Adrenal gland (tissue), 12 donors: Measurements from ENCODE around the gene CEND1. TPM values are rescaled to one million over a fixed set of nuclear protein-coding genes. Genes with fewer than 3 reads are reported as not detected.
"Not testable (repeated sequence)": the region's sequence is repeated elsewhere in the genome, so short reads cannot be mapped to it uniquely, and the experiment has no call there.

Experiments used
- DNase-seq, 7 donors: peaks; one replicate each; pipeline ENCODE4 v3.0.0-alpha.2; 2019 to 2020
- H3K27ac ChIP-seq, 5 donors: fragments of 200-600 bp; sonication (generic) in 4 of 5; 1 replicate in 3 of 5; 2 replicates in 2 of 5; pipeline versions ENCODE4 v1.5.1 to v1.8.0; 2016 to 2020; ENCODE audit warnings: mild to moderate bottlenecking in 1 of 5
- H3K27me3 ChIP-seq: fragments of 200-600 bp; 2 replicates; pipeline ENCODE4 v1.8.0; 2021
- H3K36me3 ChIP-seq, 2 donors: fragments of 200-600 bp; replicated peaks in 1 of 2; 1 replicate in 1 of 2; 2 replicates in 1 of 2; pipeline versions ENCODE4 v1.5.1 to v1.8.0; 2018 to 2022
- H3K4me1 ChIP-seq, 2 donors: fragments of 200-600 bp; replicated peaks in 1 of 2; 1 replicate in 1 of 2; 2 replicates in 1 of 2; pipeline versions ENCODE4 v1.5.1 to v1.8.0; 2018 to 2021
- H3K4me3 ChIP-seq, 4 donors: fragments of 200-600 bp; sonication (generic) in 3 of 4; one replicate each; pipeline ENCODE4 v1.5.1; 2016 to 2018
- H3K9me3 ChIP-seq, 3 donors: fragments of 200-600 bp; sonication (generic) in 1 of 3; replicated peaks in 1 of 3; 1 replicate in 2 of 3; 2 replicates in 1 of 3; pipeline versions ENCODE4 v1.5.1 to v1.8.0; 2016 to 2021
- CTCF ChIP-seq, 6 experiments: fragments of 450-650 bp in 4 of 6; fragments of 200-600 bp in 2 of 6; sonication (generic) in 1 of 6; IDR thresholded peaks; 1 replicate in 5 of 6; 2 replicates in 1 of 6; pipeline versions ENCODE4 v1.5.1 to v1.8.0; 2016 to 2021; ENCODE audit warnings: antibody characterized with exemption in 6 of 6, mild to moderate bottlenecking in 2 of 6, moderate library complexity in 1 of 6
- POLR2A ChIP-seq, 2 donors: fragments of 450-650 bp; IDR thresholded peaks; one replicate each; pipeline ENCODE4 v1.6.1; 2017; ENCODE audit warnings: antibody characterized with exemption in 2 of 2, mild to moderate bottlenecking in 2 of 2, moderate library complexity in 1 of 2
- WGBS, 4 donors: extraction: QIAGEN DNeasy Blood & Tissue Kit in 2 of 4; methylation state at CpG; one replicate each; pipeline versions ENCODE4 v1.1.5 to v1.1.7; 2013 to 2017; 5-methylcytosine and 5-hydroxymethylcytosine counted together
- intact Hi-C, 2 donors: fragments of 100-400 bp; cut with DNase I; formaldehyde crosslinking; loops; one replicate each; pipeline versions ENCODE4 v1.14.1 to v1.15.0; 2022 to 2023
- polyA plus RNA-seq, 3 donors: library from polyadenylated mRNA; stranded (reverse); fragments of 200-250 nt in 2 of 3; fragments of 350-450 nt in 1 of 3; fragmentation: Illumina TruSeq in 1 of 3; extraction: RNeasy Lipid Tissue Mini Kit (QIAGEN cat#74804) in 1 of 3; gene quantifications; one replicate each; pipeline ENCODE4 v1.2.3, GENCODE V29; 2013 to 2014
- small RNA-seq, 2 donors: library from RNA; depleted of rRNA; stranded (forward); fragments of <200 nt; gene quantifications; one replicate each; pipeline ENCODE3, GENCODE V24; 2016
- total RNA-seq, 9 donors: library from RNA; depleted of rRNA in 4 of 9; stranded (reverse); fragments of >200 nt in 4 of 9; fragments of 120-200 nt in 1 of 9; fragmentation: NEBNext Ultra II Directional in 1 of 9; extraction: Animal tissue kit (Norgen Biotek cat#: 25700) in 1 of 9; gene quantifications; one replicate each; pipeline versions ENCODE4 v1.1.0 to v1.2.4, GENCODE V29; 2013 to 2023
- donor health status: healthy with polysubstance abuse.
- donor health status: Bipolar disorder and iron deficiency.
- donor health status: DM: yes; HTN: yes; CAD: no.
- donor health status: DM: no; HTN: no; CAD: no.
- donor health status: DM: no; HTN: no; CAD: no.
- donor health status: DM: yes; HTN: yes; CAD: no.

CEND1 gene
- total and polyA plus RNA-seq, 12 donors, result 0.42 to 14.5 (median 3.0) TPM; not detected in 4

GRCh38 chr11:745428-745827 lies 44.5 kb downstream of the CEND1 start:
- WGBS, 4 donors, result 0 to 25% (median 5%) methylated on average over 1 of the region's 1 CpG
- intact Hi-C loops, result no loop called here

GRCh38 chr11:742571-743201 lies 47.2 kb downstream of the CEND1 start:
- H3K4me3 ChIP-seq, result no peak overlapping the region
- H3K36me3 ChIP-seq, result no peaks in the 10 kb centered on the region
- no peaks in the 10 kb centered on the region for H3K27me3 ChIP-seq
- TF ChIP-seq CTCF (IDR thresholded peaks at IDR 0.05) (no peak), POLR2A (IDR thresholded peaks at IDR 0.05) (no peak)
- no peaks in the 10 kb centered on the region for H3K9me3 ChIP-seq
- H3K4me1 ChIP-seq, result peaks cover 8% of the 10 kb centered on the region in 2 donors
- intact Hi-C loops, result no loop called here
- WGBS, 4 donors, result 93 to 98% (median 94%) methylated on average over 4 of the region's 4 CpGs
- no peak overlapping the region for H3K27ac ChIP-seq
- no peak for DNase-seq

More at GRCh38 chr11:745428-745827, 44.5 kb downstream of the CEND1 start:
- H3K27ac ChIP-seq, result no peak overlapping the region
- TF ChIP-seq POLR2A (IDR thresholded peaks at IDR 0.05), result no peak
- no peak for TF ChIP-seq CTCF (IDR thresholded peaks at IDR 0.05)
- H3K4me3 ChIP-seq, result no peak overlapping the region
- no peaks in the 10 kb centered on the region for H3K36me3 ChIP-seq
- H3K27me3 ChIP-seq, result no peaks in the 10 kb centered on the region
- no peaks in the 10 kb centered on the region for H3K9me3 ChIP-seq
- peaks cover 20 to 25% of the 10 kb centered on the region in 2 donors for H3K4me1 ChIP-seq
- DNase-seq, result no peak

- Histone ChIP-seq H3K27me3 (no peaks in the 10 kb centered on the region), H3K4me1 (peaks cover 8% of the 10 kb centered on the region in 2 donors), H3K9me3 (no peaks in the 10 kb centered on the region), H3K4me3 (no peak overlapping the region), H3K27ac (no peak overlapping the region), H3K36me3 (no peaks in the 10 kb centered on the region)
- intact Hi-C loops, result no loop called here
- WGBS, 4 donors, result 26 to 51% (median 40%) methylated on average over 3 of the region's 3 CpGs
- peak in 1 of 7 donors; percentile 32 for DNase-seq
- TF ChIP-seq CTCF (IDR thresholded peaks at IDR 0.05), result no peak
- no peak for TF ChIP-seq POLR2A (IDR thresholded peaks at IDR 0.05)
Observed at GRCh38 chr11:742156-742546, 47.7 kb downstream of the CEND1 start.

- intact Hi-C loops, H3K9me3 ChIP-seq, H3K36me3 ChIP-seq, H3K4me1 ChIP-seq, H3K27me3 ChIP-seq, H3K27ac ChIP-seq, DNase-seq, H3K4me3 ChIP-seq: not testable (repeated sequence)
- WGBS, 4 donors, result 54 to 60% (median 59%) methylated on average over 9 to 10 of the region's 10 CpGs
Observed at GRCh38 chr11:737899-738298, 52.0 kb downstream of the CEND1 start.

GRCh38 chr11:737366-737765 lies 52.5 kb downstream of the CEND1 start:
- intact Hi-C loops, result no loop called here
- no peaks in the 10 kb centered on the region for H3K27me3 ChIP-seq
- no peak for TF ChIP-seq POLR2A (IDR thresholded peaks at IDR 0.05)
- no peak overlapping the region for H3K4me3 ChIP-seq
- no peak overlapping the region for H3K27ac ChIP-seq
- WGBS, 4 donors, result 47 to 68% (median 60%) methylated on average over 4 to 11 of the region's 11 CpGs
- H3K36me3 ChIP-seq, result no peaks in the 10 kb centered on the region
- no peak for DNase-seq
- no peaks in the 10 kb centered on the region for H3K9me3 ChIP-seq
- H3K4me1 ChIP-seq, result no peaks in the 10 kb centered on the region

Small RNAs within 50 kb of the gene (small RNA-seq; reads per million reads assigned to genes)
- 0 reads per million in 2 donors for gene SNORA52

Other genes with a start within 250 kb of the CEND1 start
- 1 to 10 TPM in 8 of 9 donors, under 1 TPM in 1; 0.35 to 9.1 (median 6.0) TPM for gene LMNTD2, start 229.4 kb downstream of the CEND1 start, total RNA-seq
- gene LMNTD2, start 229.4 kb downstream of the CEND1 start, polyA plus RNA-seq, result 10 to 100 TPM in 2 of 3 donors, under 1 TPM in 1; 0.20 to 21.0 (median 12.7) TPM
- gene RASSF7, start 229.1 kb downstream of the CEND1 start, total RNA-seq, result 10 to 100 TPM in 4 of 9 donors, 1 to 10 TPM in 5; 2.9 to 18.2 (median 5.8) TPM
- gene RASSF7, start 229.1 kb downstream of the CEND1 start, polyA plus RNA-seq, result 10 to 100 TPM in 1 of 3 donors, 1 to 10 TPM in 1, under 1 TPM in 1; 0.33 to 19.9 (median 9.8) TPM
- gene PHRF1, start 213.6 kb downstream of the CEND1 start, total RNA-seq, result 10 to 100 TPM; 17.2 to 42.2 (median 29.0) TPM
- 10 to 100 TPM in 2 of 3 donors, 1 to 10 TPM in 1; 8.7 to 62.3 (median 23.3) TPM for gene PHRF1, start 213.6 kb downstream of the CEND1 start, polyA plus RNA-seq
- gene IRF7, start 174.1 kb downstream of the CEND1 start, total RNA-seq, result 10 to 100 TPM in 5 of 9 donors, 1 to 10 TPM in 4; 3.6 to 28.3 (median 10.0) TPM
- gene IRF7, start 174.1 kb downstream of the CEND1 start, polyA plus RNA-seq, result 10 to 100 TPM in 2 of 3 donors, under 1 TPM in 1; 0.81 to 87.6 (median 25.9) TPM
- gene CDHR5, start 165.1 kb downstream of the CEND1 start, total RNA-seq, result 1 to 10 TPM in 5 of 9 donors, under 1 TPM in 3, not detected in 1; 0.44 to 5.2 (median 1.2) TPM
- gene CDHR5, start 165.1 kb downstream of the CEND1 start, polyA plus RNA-seq, result under 1 TPM; 0.31 to 0.61 (median 0.56) TPM
- gene SCT, start 162.9 kb downstream of the CEND1 start, total RNA-seq, result under 1 TPM in 1 of 9 donors, not detected in 8; 0.67 TPM
- under 1 TPM in 1 of 3 donors, not detected in 2; 0.61 TPM for gene SCT, start 162.9 kb downstream of the CEND1 start, polyA plus RNA-seq
- gene DRD4, start 152.8 kb downstream of the CEND1 start, total RNA-seq, result 1 to 10 TPM in 1 of 9 donors, under 1 TPM in 6, not detected in 2; 0.28 to 1.1 (median 0.34) TPM
- gene DRD4, start 152.8 kb downstream of the CEND1 start, polyA plus RNA-seq, result 1 to 10 TPM in 2 of 3 donors, not detected in 1; 1.2 to 1.3 TPM
- 10 to 100 TPM; 32.8 to 57.3 (median 54.8) TPM for gene DEAF1, start 94.9 kb downstream of the CEND1 start, total RNA-seq
- gene DEAF1, start 94.9 kb downstream of the CEND1 start, polyA plus RNA-seq, result 100 to 1,000 TPM in 1 of 3 donors, 10 to 100 TPM in 2; 20.6 to 131 (median 67.0) TPM
- 10 to 100 TPM; 11.1 to 85.3 (median 33.8) TPM for gene TMEM80, start 94.3 kb downstream of the CEND1 start, total RNA-seq
- gene TMEM80, start 94.3 kb downstream of the CEND1 start, polyA plus RNA-seq, result 10 to 100 TPM; 14.8 to 33.8 (median 26.0) TPM
- gene EPS8L2, start 83.9 kb downstream of the CEND1 start, total RNA-seq, result 10 to 100 TPM in 8 of 9 donors, 1 to 10 TPM in 1; 2.7 to 57.7 (median 34.3) TPM
- gene EPS8L2, start 83.9 kb downstream of the CEND1 start, polyA plus RNA-seq, result 10 to 100 TPM in 2 of 3 donors, 1 to 10 TPM in 1; 9.7 to 51.9 (median 25.6) TPM
- gene TALDO1, start 42.6 kb downstream of the CEND1 start, total RNA-seq, result 100 to 1,000 TPM in 8 of 9 donors, 10 to 100 TPM in 1; 83.2 to 167 (median 153) TPM
- gene TALDO1, start 42.6 kb downstream of the CEND1 start, polyA plus RNA-seq, result 100 to 1,000 TPM in 2 of 3 donors, 10 to 100 TPM in 1; 64.3 to 117 (median 100) TPM
- gene GATD1, start 12.6 kb downstream of the CEND1 start, total RNA-seq, result 100 to 1,000 TPM in 4 of 9 donors, 10 to 100 TPM in 5; 33.7 to 156 (median 93.4) TPM
- 100 to 1,000 TPM in 1 of 3 donors, 10 to 100 TPM in 2; 20.3 to 176 (median 49.3) TPM for gene GATD1, start 12.6 kb downstream of the CEND1 start, polyA plus RNA-seq
- 10 to 100 TPM in 7 of 9 donors, 1 to 10 TPM in 2; 8.2 to 41.3 (median 16.5) TPM for gene SLC25A22, start 8.2 kb upstream of the CEND1 start, total RNA-seq
- gene SLC25A22, start 8.2 kb upstream of the CEND1 start, polyA plus RNA-seq, result 10 to 100 TPM in 2 of 3 donors, 1 to 10 TPM in 1; 7.7 to 18.8 (median 14.0) TPM
- 10 to 100 TPM in 4 of 9 donors, 1 to 10 TPM in 5; 3.5 to 28.8 (median 9.8) TPM for gene PIDD1, start 15.1 kb upstream of the CEND1 start, total RNA-seq
- gene PIDD1, start 15.1 kb upstream of the CEND1 start, polyA plus RNA-seq, result 100 to 1,000 TPM in 1 of 3 donors, 10 to 100 TPM in 1, under 1 TPM in 1; 0.93 to 110 (median 51.7) TPM
- gene RPLP2, start 19.9 kb upstream of the CEND1 start, total RNA-seq, result 1,000 to 10,000 TPM in 5 of 9 donors, 100 to 1,000 TPM in 4; 190 to 2,046 (median 1,036) TPM
- 1,000 to 10,000 TPM in 2 of 3 donors, 100 to 1,000 TPM in 1; 496 to 2,473 (median 1,460) TPM for gene RPLP2, start 19.9 kb upstream of the CEND1 start, polyA plus RNA-seq
- 100 to 1,000 TPM in 4 of 9 donors, 10 to 100 TPM in 5; 24.1 to 311 (median 89.4) TPM for gene PNPLA2, start 28.8 kb upstream of the CEND1 start, total RNA-seq
- gene PNPLA2, start 28.8 kb upstream of the CEND1 start, polyA plus RNA-seq, result 100 to 1,000 TPM in 2 of 3 donors, 10 to 100 TPM in 1; 46.2 to 403 (median 162) TPM
- gene CRACR2B, start 37.8 kb upstream of the CEND1 start, total RNA-seq, result 10 to 100 TPM in 7 of 9 donors, 1 to 10 TPM in 2; 5.9 to 22.6 (median 14.2) TPM
- gene CRACR2B, start 37.8 kb upstream of the CEND1 start, polyA plus RNA-seq, result 10 to 100 TPM in 2 of 3 donors, 1 to 10 TPM in 1; 1.0 to 91.3 (median 39.3) TPM
- gene CD151, start 42.9 kb upstream of the CEND1 start, total RNA-seq, result 100 to 1,000 TPM; 182 to 387 (median 326) TPM
- gene CD151, start 42.9 kb upstream of the CEND1 start, polyA plus RNA-seq, result 100 to 1,000 TPM; 111 to 268 (median 246) TPM
- 100 to 1,000 TPM in 5 of 9 donors, 10 to 100 TPM in 4; 26.2 to 206 (median 121) TPM for gene POLR2L, start 52.4 kb upstream of the CEND1 start, total RNA-seq
- 100 to 1,000 TPM in 1 of 3 donors, 10 to 100 TPM in 2; 43.3 to 163 (median 96.5) TPM for gene POLR2L, start 52.4 kb upstream of the CEND1 start, polyA plus RNA-seq
- gene TSPAN4, start 52.8 kb upstream of the CEND1 start, total RNA-seq, result 100 to 1,000 TPM in 2 of 9 donors, 10 to 100 TPM in 7; 19.4 to 207 (median 71.8) TPM
- gene TSPAN4, start 52.8 kb upstream of the CEND1 start, polyA plus RNA-seq, result 10 to 100 TPM in 2 of 3 donors, 1 to 10 TPM in 1; 5.2 to 50.4 (median 41.2) TPM
- 100 to 1,000 TPM in 5 of 9 donors, 10 to 100 TPM in 4; 46.0 to 220 (median 100) TPM for gene CHID1, start 120.7 kb upstream of the CEND1 start, total RNA-seq
- gene CHID1, start 120.7 kb upstream of the CEND1 start, polyA plus RNA-seq, result 10 to 100 TPM; 39.2 to 60.1 (median 56.3) TPM
- gene AP2A2, start 135.8 kb upstream of the CEND1 start, total RNA-seq, result 100 to 1,000 TPM in 3 of 9 donors, 10 to 100 TPM in 6; 15.3 to 115 (median 74.8) TPM
- 10 to 100 TPM; 28.6 to 98.5 (median 71.4) TPM for gene AP2A2, start 135.8 kb upstream of the CEND1 start, polyA plus RNA-seq
- gene MUC6, start 246.6 kb upstream of the CEND1 start, total RNA-seq, result under 1 TPM in 3 of 9 donors, not detected in 6; under 0.01 to 0.04 (median 0.04) TPM
- gene MUC6, start 246.6 kb upstream of the CEND1 start, polyA plus RNA-seq, result under 1 TPM in 2 of 3 donors, not detected in 1; 0.13 to 0.72 TPM